ENCODE results near the gene RIT2. TPM values are rescaled to one million over a fixed set of nuclear protein-coding genes. Genes with fewer than 3 reads are reported as not detected.
"Not testable (repeated sequence)": the region's sequence is repeated elsewhere in the genome, so short reads cannot be mapped to it uniquely, and the experiment has no call there.

The RIT2 gene
- total RNA-seq, 1 donor = not detected

DNA sequence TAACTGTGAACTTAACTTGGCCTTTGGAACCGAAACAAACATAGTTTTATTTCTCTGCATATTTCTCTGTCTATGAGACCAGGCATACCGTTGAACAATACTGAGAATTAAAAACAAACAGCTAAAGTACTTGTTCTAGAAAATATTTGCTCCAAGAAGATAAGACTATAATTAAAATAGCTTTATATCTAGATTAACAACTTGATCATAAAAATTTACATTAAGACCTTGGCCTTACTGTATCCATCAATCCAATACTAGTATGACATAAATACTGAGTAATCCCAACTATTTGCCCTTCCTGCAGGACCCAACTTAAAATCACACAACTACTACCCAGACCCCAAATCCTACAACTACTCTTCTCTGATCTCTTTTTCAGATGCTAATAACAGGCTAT lies 260.9 kb downstream of the RIT2 start:
- DNase-seq (ENCODE audit: low read depth in 2 of 3, low spot score in 2 of 3) = no peak

DNA sequence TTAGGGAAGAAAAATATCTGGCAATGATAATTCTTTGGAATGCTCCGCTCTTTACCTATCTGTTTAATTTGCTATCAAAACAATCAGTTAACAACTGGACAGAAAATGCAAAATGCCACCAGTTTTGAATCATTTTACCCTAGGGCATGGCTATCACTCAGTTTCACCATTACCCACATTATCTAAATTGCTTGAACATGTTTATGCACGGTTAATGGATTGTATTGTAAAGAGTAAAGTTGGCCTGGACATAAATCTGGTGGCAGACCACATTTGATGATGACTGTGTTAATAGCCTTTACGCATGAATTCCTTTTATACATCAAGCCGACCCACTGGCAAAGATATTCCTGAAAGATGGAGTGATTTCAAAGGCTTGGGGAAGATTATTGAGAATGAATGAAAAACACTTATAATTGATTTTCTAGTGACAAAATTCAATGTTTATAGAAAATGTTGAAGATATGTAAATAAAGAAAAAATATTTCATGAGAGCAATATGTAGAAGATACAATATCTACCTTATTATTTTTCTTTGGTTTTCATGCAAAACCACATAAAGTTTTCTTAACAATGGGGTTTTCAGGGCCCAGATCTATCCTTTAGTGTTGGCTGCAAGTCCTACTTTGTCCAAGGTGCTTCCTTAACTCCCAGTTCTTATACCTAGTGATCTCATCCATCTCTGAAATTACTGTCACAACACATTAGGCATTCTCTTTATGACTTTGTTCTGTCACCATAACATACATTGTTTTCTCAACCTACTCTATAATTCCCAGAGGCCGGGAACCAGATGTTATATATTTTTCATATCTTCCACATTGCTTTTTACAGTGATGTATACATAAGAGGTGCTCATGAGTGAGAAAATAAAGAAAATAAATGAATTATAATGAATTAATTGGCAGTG lies 265.1 kb downstream of the RIT2 start:
- no peak for DNase-seq (ENCODE audit: low read depth in 2 of 3, low spot score in 2 of 3)

DNA sequence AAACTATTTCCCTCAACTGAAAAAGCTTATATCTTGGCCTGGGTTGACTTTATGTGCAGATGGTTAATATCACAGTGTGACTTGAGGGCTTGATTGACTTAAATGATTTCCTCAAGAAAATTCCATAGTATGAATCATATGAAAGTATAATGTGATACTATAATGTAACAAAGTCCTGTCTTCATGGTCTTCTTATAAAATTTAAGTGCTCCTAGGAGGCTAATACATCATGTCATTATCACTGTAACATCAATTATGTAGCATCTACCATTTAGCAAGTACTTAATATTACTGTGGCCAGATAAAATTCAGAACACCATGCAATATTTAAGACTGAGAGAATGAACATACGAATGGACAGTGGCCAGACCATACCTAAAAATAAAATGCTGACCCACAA lies 276.1 kb downstream of the RIT2 start:
- no peak for DNase-seq (ENCODE audit: low read depth in 2 of 3, low spot score in 2 of 3)

DNA sequence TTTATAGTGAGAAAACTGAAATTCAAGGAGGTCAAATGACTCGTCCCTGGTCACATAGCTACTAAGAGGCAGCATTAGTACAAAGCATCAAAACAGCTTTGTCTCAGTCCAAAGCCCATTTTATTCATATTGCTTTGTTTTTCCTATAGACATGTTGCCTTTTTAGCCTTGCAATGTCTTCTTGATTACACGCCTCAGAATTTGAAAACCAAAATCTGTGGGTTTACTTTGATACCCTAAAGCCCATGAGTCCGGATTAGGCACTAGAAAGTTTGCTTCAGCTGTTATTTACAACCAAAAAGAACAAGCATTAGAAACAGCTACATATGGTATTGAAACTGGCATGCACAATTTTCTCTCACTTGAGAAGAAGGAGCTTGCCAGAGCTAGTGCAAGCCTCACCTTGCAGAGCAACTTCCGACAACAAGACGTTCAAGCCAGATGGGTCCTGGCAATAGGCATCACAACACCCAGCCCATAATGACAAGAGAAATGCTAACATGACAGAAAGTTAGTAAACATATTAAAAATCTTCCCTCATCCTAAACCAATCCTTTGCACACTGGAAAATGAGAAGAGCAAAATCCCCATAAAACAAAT lies 276.8 kb downstream of the RIT2 start:
- DNase-seq (ENCODE audit: low read depth in 2 of 3, low spot score in 2 of 3) = no peak

DNA sequence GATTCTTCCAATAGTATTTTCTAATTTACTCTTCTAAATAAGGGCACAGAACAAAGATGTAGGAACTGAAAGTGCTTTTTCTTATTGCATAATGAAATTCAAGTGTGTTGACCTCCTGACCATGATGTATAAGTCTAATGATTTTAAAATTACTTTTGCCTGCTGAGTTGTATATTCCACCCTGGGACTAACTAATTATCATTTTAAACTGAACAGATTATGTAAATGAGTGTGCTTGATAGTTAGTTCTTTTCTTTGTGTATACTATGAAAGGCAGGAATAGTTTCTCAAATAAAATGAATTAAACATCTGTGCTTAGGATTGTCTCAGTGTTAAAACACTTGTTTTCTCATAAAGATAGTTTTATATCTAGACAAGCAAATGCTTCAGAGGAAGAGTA lies 284.5 kb downstream of the RIT2 start:
- no peak for DNase-seq (ENCODE audit: low read depth in 2 of 3, low spot score in 2 of 3)

DNA sequence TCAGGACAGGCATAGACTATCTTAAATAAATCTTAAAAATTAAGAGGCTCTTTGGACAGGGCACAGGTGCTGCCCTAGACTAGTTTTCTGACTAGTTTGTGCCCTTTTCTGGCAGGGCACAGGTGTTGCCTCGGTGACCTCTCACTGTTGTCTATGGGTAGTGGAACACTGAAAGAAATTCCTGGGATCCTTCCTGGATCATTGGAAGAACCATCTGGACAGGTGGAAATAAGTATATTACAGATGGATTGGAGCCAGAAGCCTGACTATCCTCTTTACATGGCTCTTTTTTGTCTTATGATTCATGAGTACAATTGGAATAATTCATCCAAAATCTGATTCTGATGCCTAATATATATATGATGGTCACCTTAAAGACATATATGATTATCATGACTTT lies 286.6 kb downstream of the RIT2 start:
- DNase-seq (ENCODE audit: low read depth in 2 of 3, low spot score in 2 of 3) = no peak

DNA sequence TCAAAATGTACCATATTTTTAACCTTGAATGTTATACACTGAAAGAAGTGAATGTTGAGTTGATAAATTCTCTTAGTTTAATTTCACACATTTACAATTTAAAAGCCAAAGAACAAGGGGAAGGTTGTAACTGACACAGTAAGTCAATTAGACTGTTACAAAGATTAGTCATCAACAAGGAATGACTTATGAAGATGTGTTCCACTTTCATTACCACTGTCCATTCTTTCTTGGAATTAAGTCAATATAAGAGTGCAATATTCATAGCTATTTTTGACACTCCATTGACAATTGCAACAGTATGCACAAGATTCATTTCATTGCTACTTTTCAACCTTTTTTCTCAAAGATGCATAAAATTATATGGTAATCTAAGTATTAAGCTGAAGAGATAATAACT lies 291.3 kb downstream of the RIT2 start:
- no peak for DNase-seq (ENCODE audit: low read depth in 2 of 3, low spot score in 2 of 3)

DNA sequence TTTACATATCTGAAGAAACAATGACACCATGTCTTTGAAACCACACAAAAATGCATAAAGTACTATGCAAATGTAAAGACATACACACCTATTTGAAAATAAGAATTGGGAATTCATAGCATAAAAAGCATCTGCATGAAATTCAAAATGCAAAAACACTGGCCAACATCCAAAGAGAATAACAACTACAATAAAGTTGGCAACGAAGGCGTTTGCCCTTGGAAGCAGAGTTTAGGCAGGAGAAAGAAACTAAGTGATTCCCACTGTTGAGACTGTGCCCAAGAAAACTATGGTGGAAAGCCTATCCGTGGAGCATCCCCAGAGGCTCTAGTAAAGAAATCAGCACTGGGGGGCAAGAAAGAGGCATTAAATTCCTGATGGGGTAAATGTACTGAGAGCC lies 292.8 kb downstream of the RIT2 start:
- no peak for DNase-seq (ENCODE audit: low read depth in 2 of 3, low spot score in 2 of 3)

DNA sequence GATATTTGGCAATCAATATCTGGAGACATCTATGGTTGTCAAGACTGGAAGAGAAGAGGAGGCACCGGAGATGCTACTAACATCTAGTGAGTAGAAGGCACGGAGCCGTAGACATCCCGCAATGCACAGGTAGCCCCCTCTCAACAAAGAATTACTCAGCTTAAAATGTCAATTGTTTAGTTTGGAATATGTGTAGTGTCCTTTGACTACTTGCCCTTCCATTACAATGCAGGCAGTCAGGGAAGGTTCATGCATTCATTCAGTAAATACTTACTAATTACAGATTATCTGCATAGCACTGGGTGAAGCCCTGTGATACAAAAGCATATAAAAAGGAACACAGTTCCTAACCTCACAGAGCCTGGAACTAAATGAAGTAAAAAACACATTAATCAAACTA lies 294.0 kb downstream of the RIT2 start:
- no peak for DNase-seq (ENCODE audit: low read depth in 2 of 3, low spot score in 2 of 3)

DNA sequence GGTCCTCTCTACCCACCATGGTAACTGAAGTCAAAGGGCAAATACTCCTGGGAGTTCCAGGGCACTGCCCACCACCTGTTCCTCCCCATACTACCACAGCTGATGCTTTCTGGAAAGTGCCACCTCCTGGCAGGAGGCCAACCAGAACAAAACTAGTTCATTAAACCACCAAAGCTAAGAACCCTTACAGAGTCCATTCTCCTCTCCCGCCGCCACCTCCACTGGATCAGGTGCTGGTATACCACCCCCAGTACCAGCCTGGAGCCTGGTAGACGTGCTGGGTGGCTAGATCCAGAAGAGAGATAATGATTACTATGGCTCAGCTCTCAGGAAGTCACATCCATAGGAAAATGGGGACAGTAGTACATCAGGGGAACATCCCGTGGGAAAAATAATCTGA lies 300.9 kb downstream of the RIT2 start:
- no peak for DNase-seq (ENCODE audit: low read depth in 2 of 3, low spot score in 2 of 3)

DNA sequence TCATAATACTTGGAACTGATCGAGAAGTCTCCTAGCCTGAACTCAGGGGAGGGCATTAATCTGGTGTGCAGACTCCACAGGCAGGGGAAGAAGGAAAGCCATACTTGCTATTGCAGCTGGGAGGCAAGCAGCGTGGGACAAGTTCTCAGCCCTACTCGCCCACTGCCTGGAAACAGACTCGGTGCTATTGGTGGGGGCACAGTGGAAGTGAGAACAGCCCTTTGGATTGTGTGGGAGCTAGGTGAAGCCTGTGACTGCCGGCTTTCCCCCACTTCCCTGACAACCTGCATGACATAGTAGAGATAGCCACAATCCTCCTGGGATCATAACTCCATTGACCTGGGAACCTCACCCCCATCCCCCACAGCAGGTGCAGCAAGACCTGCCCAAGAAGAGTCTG lies 301.3 kb downstream of the RIT2 start:
- no peak for DNase-seq (ENCODE audit: low read depth in 2 of 3, low spot score in 2 of 3)

DNA sequence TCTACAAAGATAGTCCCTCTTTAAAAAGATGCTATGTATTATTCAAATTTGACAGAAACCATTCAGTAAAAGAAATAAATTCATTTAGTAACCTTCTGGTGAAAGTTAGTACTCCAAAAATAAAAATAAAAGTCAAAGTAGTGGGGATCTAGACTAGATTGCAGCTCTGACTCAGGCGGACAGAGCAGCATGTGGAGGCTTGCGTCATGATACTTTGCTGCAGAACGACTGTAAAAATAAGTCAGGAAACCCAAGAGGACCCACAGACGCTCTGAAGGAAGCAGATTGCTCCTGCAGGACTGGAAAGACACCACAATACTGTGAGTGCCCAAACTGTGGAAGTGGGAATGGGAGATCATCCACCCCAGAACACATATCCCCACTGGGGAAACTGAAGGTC lies 301.9 kb downstream of the RIT2 start:
- DNase-seq (ENCODE audit: low read depth in 2 of 3, low spot score in 2 of 3) = no peak

DNA sequence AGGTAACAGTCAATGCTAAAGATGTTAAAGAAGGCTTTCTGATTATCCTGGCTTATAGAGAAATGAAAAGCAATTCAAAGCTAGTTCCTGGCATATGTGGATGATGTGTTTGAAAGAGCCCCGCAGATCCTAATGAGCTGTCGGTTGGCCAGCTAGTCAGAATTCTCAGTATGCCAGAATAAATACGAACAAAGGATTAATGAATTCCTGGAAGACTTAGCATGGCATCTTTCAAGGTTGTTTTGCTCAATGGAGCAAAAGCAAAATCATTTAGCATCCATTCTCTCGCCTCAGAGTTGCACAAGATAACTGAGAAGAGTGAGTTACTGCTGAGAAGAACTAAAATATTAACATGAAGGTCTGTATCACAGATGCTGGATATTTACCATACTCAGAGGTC lies 307.6 kb downstream of the RIT2 start:
- DNase-seq (ENCODE audit: low read depth in 2 of 3, low spot score in 2 of 3) = no peak

DNA sequence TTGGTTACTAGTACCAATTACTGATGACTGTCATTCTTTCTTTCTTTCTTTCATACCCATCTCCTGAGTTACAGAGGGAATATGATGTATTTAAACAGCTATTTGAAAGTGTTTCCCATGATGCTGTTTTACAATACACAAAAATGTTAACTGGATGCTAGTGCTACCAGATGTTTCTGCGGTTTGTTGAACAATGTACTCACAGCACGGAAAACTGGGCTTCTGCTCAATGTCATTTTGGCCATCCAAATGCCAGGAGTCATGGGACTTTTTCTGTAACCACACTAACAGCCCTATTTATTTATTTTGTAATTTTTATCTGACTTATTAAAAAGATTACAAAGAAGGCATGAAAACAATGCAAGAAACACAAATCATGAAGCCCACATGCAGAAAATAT lies 313.8 kb downstream of the RIT2 start:
- DNase-seq (ENCODE audit: low read depth in 2 of 3, low spot score in 2 of 3) = no peak

DNA sequence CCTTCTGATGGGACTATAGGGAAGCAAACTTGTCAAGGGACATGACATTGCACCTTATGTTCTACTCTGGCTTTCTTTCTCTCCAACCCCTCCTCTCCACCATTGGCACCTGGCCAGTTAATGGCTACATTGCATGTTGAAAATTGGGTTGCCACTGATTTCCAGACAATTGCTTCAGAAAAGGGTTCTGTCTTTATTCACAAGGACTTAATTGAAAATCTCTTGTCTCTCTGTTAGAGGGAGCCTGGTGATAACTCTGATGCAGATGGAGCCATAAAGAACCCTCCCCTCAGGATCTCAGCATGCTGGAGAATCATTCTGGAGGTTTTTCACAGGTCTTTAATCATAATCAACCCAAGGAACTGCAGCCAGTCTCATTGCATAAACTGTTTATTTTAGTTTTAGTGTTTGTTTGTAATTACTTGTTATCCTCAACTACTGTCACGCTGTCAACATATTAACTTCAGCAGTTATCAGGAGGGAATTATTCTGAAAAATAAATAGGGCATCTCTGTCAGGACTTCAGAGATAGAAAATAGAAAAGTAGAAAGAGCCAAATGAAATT lies 316.8 kb downstream of the RIT2 start:
- no peak for DNase-seq (ENCODE audit: low read depth in 2 of 3, low spot score in 2 of 3)

DNA sequence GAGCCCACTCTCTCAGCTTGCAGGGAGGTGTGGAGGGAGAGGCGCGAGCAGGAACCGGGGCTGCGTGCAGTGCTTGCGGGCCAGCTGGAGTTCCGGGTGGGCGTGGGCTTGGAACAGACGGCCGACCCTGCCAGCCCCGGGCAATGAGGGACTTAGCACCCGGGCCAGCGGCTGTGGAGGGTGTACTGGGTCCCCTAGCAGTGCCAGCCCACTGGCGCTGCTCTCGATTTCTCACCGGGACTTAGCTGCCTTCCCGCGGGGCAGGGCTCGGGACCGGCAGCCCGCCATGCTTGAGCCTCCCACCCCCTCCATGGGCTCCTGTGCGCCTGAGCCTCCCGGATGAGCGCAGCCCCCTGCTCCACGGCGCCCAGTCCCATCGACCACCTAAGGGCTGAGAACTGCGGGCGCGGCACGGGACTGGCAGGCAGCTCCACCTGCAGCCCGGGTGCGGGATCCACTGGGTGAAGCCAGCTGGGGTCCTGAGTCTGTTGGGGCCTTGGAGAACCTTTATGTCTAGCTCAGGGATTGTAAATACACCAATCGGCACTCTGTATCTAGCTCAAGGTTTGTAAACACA lies 320.2 kb downstream of the RIT2 start:
- DNase-seq (ENCODE audit: low read depth in 2 of 3, low spot score in 2 of 3) = not testable (repeated sequence)

DNA sequence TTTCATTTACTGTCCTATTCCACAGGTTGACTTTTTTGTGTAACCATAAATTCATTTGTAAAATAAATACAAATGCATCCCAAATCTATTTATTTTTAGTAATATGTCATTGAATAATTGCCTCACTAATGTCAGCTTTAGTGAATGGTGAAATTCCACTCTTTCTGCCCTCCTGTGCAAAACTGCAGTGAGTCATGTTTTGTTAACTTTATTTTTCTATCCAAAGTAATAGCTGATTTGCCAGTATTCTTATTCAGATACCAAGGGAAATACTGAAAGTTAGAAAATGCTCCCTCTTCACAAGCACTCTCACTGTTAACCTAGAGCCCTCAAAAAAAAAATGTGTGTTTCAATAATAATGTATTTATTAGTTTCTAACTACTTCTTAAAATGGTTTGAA lies 322.8 kb downstream of the RIT2 start:
- no peak for DNase-seq (ENCODE audit: low read depth in 2 of 3, low spot score in 2 of 3)

DNA sequence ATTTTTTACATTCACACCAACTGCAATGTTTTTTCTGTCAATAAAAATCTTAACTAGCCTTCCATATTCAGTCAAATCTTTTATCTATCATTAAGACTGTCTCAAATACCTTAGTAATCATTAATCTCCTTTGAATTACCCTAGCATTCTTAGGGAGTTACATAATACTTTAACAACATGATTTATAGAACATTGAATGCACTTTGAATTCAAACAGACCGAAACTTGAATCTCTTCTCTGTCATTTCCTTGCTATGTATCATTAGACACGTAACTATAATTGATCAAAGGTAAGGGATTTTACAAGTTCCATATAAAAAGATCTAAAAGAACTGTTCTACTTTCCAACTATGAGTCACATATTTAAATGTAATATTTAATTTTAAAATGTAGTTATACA lies 330.9 kb downstream of the RIT2 start:
- DNase-seq (ENCODE audit: low read depth in 2 of 3, low spot score in 2 of 3) = no peak

DNA sequence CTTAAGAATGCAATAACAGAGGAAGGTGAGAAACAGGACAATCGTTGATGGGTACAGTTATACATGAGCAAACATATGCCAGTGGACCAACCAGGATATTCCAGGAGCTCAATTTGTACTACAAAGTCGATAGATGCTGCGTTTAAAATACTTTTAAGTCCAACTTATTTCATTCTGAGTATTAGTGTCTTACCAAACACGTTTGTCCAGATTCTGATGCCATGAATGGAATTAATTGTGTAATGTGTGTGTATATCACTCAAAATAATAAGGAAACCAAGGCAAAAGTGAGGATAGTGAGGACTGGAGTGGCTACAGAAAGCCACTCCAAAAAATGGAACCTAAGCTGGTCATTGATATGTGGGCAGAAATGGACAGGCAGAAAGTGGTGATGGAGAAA lies 332.6 kb downstream of the RIT2 start:
- DNase-seq (ENCODE audit: low read depth in 2 of 3, low spot score in 2 of 3) = no peak

DNA sequence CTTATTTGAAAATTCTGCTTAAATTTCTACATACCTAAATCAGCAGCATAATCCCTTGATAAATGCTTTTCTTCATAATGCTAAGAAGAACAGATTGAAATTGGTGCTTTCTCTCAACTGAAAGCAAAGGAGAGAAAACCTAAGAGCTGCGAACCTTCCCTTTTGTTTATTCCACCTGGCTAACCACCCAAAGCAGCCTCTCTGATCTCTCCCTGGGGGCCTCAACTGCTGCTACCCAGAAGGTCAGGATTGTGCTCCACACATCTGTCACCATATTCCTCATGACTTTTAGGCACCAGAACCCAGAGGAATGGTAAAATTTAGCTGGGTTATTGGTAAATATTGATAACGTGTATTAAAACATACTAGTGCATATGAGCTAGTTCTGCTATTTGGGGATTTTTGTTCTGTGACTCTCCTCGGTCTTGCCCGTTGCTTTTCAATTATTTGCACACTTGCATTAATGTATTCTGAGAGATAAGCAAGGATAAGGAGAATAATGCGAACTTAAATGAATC lies 334.1 kb downstream of the RIT2 start:
- DNase-seq (ENCODE audit: low read depth in 2 of 3, low spot score in 2 of 3) = no peak

DNA sequence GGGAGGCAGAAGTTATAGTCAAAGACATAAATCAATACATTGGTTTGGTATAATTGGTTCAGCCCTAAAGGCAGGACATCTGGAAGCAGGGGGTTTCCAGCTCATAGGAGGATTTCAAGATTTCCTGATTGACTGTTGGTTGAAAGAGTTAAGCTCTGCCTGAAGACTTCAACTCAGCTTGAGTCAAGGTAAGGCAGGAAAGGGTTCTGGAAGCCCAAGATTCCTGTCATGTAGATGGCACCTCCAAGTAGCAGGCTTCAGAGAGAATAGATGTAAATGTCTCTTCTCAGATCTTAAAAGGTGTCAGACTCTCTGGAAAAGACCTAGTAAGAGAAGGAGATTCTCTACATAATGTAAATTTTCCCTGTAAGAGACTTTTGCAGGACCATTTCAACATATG lies 335.3 kb downstream of the RIT2 start:
- no peak for DNase-seq (ENCODE audit: low read depth in 2 of 3, low spot score in 2 of 3)
